Stimulated activated CD8-positive, alpha-beta memory T cell treated with anti-CD3 and anti-CD28 coated beads, Interleukin-7, amount 100 ng/mL, for 24 hours (primary cell): ENCODE data around the gene AXL.
A peak's percentile ranks its signal among the peaks of the same experiment; 100 is the strongest.

Experiments
- DNase-seq: peaks from one replicate; pipeline ENCODE4 v3.0.0-alpha.2; 2020; ENCODE audit warnings: low read depth

Gene AXL

GRCh38 chr19:41235480-41235879, 16.5 kb downstream of the AXL start:
- no peak for DNase-seq

GRCh38 chr19:41238244-41238643, 19.2 kb downstream of the AXL start:
- DNase-seq: no peak

- DNase-seq: no peak
Observed at GRCh38 chr19:41239363-41239762, 20.3 kb downstream of the AXL start.

GRCh38 chr19:41239961-41240574, 21.0 kb downstream of the AXL start:
- DNase-seq: no peak

GRCh38 chr19:41241859-41242258, 22.8 kb downstream of the AXL start:
- DNase-seq: no peak

- DNase-seq: no peak
Observed at GRCh38 chr19:41244117-41244516, 25.1 kb downstream of the AXL start.

- DNase-seq: no peak
Observed at GRCh38 chr19:41245843-41246242, 26.8 kb downstream of the AXL start.

GRCh38 chr19:41248895-41249294, 29.9 kb downstream of the AXL start:
- no peak for DNase-seq

GRCh38 chr19:41249707-41250423, 30.8 kb downstream of the AXL start:
- DNase-seq: no peak

- DNase-seq: no peak
Observed at GRCh38 chr19:41253660-41254059, 34.6 kb downstream of the AXL start.

GRCh38 chr19:41255171-41255570, 36.1 kb downstream of the AXL start:
- no peak for DNase-seq

- DNase-seq: no peak
Observed at GRCh38 chr19:41261474-41262190, 42.6 kb downstream of the AXL start.

GRCh38 chr19:41263042-41263849, 44.2 kb downstream of the AXL start:
- DNase-seq: peak; percentile 66

- peak; percentile 98 for DNase-seq
Observed at GRCh38 chr19:41263850-41264580, 45.0 kb downstream of the AXL start, which contains the start of gene HNRNPUL1. Gene HNRNPUL1, plus strand, starts transcription at chr19:41264372. Its CDS starts 132 bp downstream, at chr19:41264504.

GRCh38 chr19:41264581-41265394, 45.8 kb downstream of the AXL start:
- DNase-seq: peak; percentile 56

GRCh38 chr19:41265395-41266153, 46.6 kb downstream of the AXL start:
- DNase-seq: no peak

- no peak for DNase-seq
Observed at GRCh38 chr19:41269055-41269454, 50.0 kb downstream of the AXL start.

GRCh38 chr19:41269571-41269970, 50.5 kb downstream of the AXL start:
- no peak for DNase-seq

GRCh38 chr19:41273076-41273475, 54.1 kb downstream of the AXL start:
- DNase-seq: no peak

GRCh38 chr19:41274802-41275201, 55.8 kb downstream of the AXL start:
- DNase-seq: no peak
